H7 (cell line): ENCODE data around the gene UST. TPM values are rescaled to one million over a fixed set of nuclear protein-coding genes. Genes with fewer than 3 reads are reported as not detected.

ENCODE experiments used
- DNase-seq: peaks from one replicate; pipeline ENCODE4 v3.0.0; 2012
- H3K27me3 ChIP-seq: 2 replicates; pipeline ENCODE4 v1.6.0; 2011; ENCODE audit warnings: mild to moderate bottlenecking, low read length; ENCODE audit not compliant: control insufficient read depth, insufficient read depth
- H3K36me3 ChIP-seq: replicated peaks from 2 replicates; pipeline ENCODE4 v1.5.1; 2011; ENCODE audit warnings: low read length; ENCODE audit not compliant: control insufficient read depth, insufficient read depth
- H3K4me3 ChIP-seq: 2 replicates; pipeline ENCODE4 v1.5.1; 2011; ENCODE audit warnings: low read depth, mild to moderate bottlenecking, control low read depth, low read length, moderate library complexity; ENCODE audit not compliant: insufficient read depth
- total RNA-seq: library from RNA; depleted of rRNA; stranded (reverse); fragments of >200 nt; shearing (Covaris generic); gene quantifications from 2 replicates; pipeline ENCODE4 v1.2.3, GENCODE V29; 2014

Gene UST
- total RNA-seq, 1 experiment from 2014 or later = 32.6 TPM

GRCh38 chr6:149077208-149077607 is 330.4 kb downstream of the UST start:
- no peak overlapping the region for H3K4me3 ChIP-seq
- H3K27me3 ChIP-seq = no peaks in the 10 kb centered on the region
- DNase-seq = no peak
- H3K36me3 ChIP-seq = peaks cover 6% of the 10 kb centered on the region

GRCh38 chr6:149078211-149078782 is 331.5 kb downstream of the UST start:
- DNase-seq = no peak
- H3K27me3 ChIP-seq = no peaks in the 10 kb centered on the region
- no peak overlapping the region for H3K4me3 ChIP-seq
- H3K36me3 ChIP-seq = peaks cover 6% of the 10 kb centered on the region

GRCh38 chr6:149079456-149079855 is 332.6 kb downstream of the UST start:
- H3K36me3 ChIP-seq = peaks cover 6% of the 10 kb centered on the region
- H3K27me3 ChIP-seq = no peaks in the 10 kb centered on the region
- DNase-seq = no peak
- no peak overlapping the region for H3K4me3 ChIP-seq

- Histone ChIP-seq H3K27me3 (no peaks in the 10 kb centered on the region), H3K36me3 (peaks cover 2% of the 10 kb centered on the region), H3K4me3 (no peak overlapping the region)
- no peak for DNase-seq
Observed at GRCh38 chr6:149079911-149080491, 333.2 kb downstream of the UST start.

- DNase-seq = no peak
- no peak overlapping the region for H3K4me3 ChIP-seq
- peaks cover 2% of the 10 kb centered on the region; the same call in 1 of the 2 replicates for H3K36me3 ChIP-seq
- no peaks in the 10 kb centered on the region for H3K27me3 ChIP-seq
Observed at GRCh38 chr6:149080511-149080910, 333.7 kb downstream of the UST start.

- no peaks in the 10 kb centered on the region for H3K36me3 ChIP-seq
- no peak for DNase-seq
- H3K27me3 ChIP-seq = no peaks in the 10 kb centered on the region
- no peak overlapping the region for H3K4me3 ChIP-seq
Observed at GRCh38 chr6:149081281-149081680, 334.5 kb downstream of the UST start.

- H3K27me3 ChIP-seq = no peaks in the 10 kb centered on the region
- H3K4me3 ChIP-seq = no peak overlapping the region
- peak; percentile 61 for DNase-seq
- H3K36me3 ChIP-seq = no peaks in the 10 kb centered on the region
Observed at GRCh38 chr6:149082320-149082719, 335.5 kb downstream of the UST start.

- H3K27me3 ChIP-seq = no peaks in the 10 kb centered on the region
Observed at GRCh38 chr6:149084026-149084425, 337.2 kb downstream of the UST start.

GRCh38 chr6:149084808-149085556 is 338.2 kb downstream of the UST start:
- Histone ChIP-seq H3K36me3 (no peaks in the 10 kb centered on the region), H3K4me3 (no peak overlapping the region), H3K27me3 (no peaks in the 10 kb centered on the region)
- DNase-seq = no peak

More at GRCh38 chr6:149084026-149084425, 337.2 kb downstream of the UST start:
- Histone ChIP-seq H3K36me3 (no peaks in the 10 kb centered on the region), H3K4me3 (no peak overlapping the region)
- DNase-seq = no peak

GRCh38 chr6:149085557-149085938 is 338.7 kb downstream of the UST start:
- no peak for DNase-seq
- no peaks in the 10 kb centered on the region for H3K36me3 ChIP-seq
- no peak overlapping the region for H3K4me3 ChIP-seq
- H3K27me3 ChIP-seq = no peaks in the 10 kb centered on the region

GRCh38 chr6:149086363-149086762 is 339.5 kb downstream of the UST start:
- Histone ChIP-seq H3K4me3 (no peak overlapping the region), H3K36me3 (no peaks in the 10 kb centered on the region), H3K27me3 (no peaks in the 10 kb centered on the region)
- DNase-seq = no peak

- Histone ChIP-seq H3K27me3 (no peaks in the 10 kb centered on the region), H3K4me3 (no peak overlapping the region), H3K36me3 (no peaks in the 10 kb centered on the region)
- DNase-seq = no peak
Observed at GRCh38 chr6:149087898-149088297, 341.1 kb downstream of the UST start.

- H3K4me3 ChIP-seq = no peak overlapping the region
- H3K27me3 ChIP-seq = no peaks in the 10 kb centered on the region
- no peak for DNase-seq
- no peaks in the 10 kb centered on the region for H3K36me3 ChIP-seq
Observed at GRCh38 chr6:149088361-149088760, 341.5 kb downstream of the UST start.

GRCh38 chr6:149089510-149089909 is 342.7 kb downstream of the UST start:
- Histone ChIP-seq H3K27me3 (no peaks in the 10 kb centered on the region), H3K4me3 (no peak overlapping the region), H3K36me3 (no peaks in the 10 kb centered on the region)
- DNase-seq = no peak

GRCh38 chr6:149090937-149091336 is 344.1 kb downstream of the UST start:
- Histone ChIP-seq H3K36me3 (no peaks in the 10 kb centered on the region), H3K4me3 (no peak overlapping the region), H3K27me3 (no peaks in the 10 kb centered on the region)
- no peak for DNase-seq
